GM23338 (cell line): ENCODE results near the gene KCNAB1. TPM values are rescaled to one million over a fixed set of nuclear protein-coding genes. Genes with fewer than 3 reads are reported as not detected.

Experiments
- CTCF ChIP-seq, 2 experiments: fragments of 200-600 bp in 1 of 2; sonication (generic) in 1 of 2; conservative IDR thresholded peaks; 2 replicates each; pipeline versions ENCODE4 v1.5.1 to v1.6.1; 2016 to 2017; ENCODE audit warnings: antibody characterized with exemption in 2 of 2, low read depth in 2 of 2, mild to moderate bottlenecking in 2 of 2, moderate library complexity in 1 of 2
- NANOG ChIP-seq: IDR thresholded peaks from 2 replicates; pipeline ENCODE4 v1.6.1; 2016; ENCODE audit warnings: antibody characterized with exemption, borderline replicate concordance
- POLR2AphosphoS5 ChIP-seq: IDR thresholded peaks from 2 replicates; pipeline ENCODE4 v1.6.1; 2016; ENCODE audit warnings: antibody characterized with exemption, low read depth
- REST ChIP-seq: IDR thresholded peaks from one replicate; pipeline ENCODE4 v1.6.1; 2018; ENCODE audit warnings: antibody characterized with exemption; ENCODE audit not compliant: unreplicated experiment
- STAT1 ChIP-seq: IDR thresholded peaks from one replicate; pipeline ENCODE4 v1.6.1; 2016; ENCODE audit warnings: antibody characterized with exemption; ENCODE audit not compliant: unreplicated experiment
- ZNF114 ChIP-seq: fragments of 250-450 bp; sonication (Bioruptor Pico); IDR thresholded peaks from 2 replicates; pipeline ENCODE4 v1.5.0; 2020; ENCODE audit warnings: mild to moderate bottlenecking, moderate library complexity
- ZNF331 ChIP-seq: fragments of 250-450 bp; sonication (Bioruptor Pico); IDR thresholded peaks from 2 replicates; pipeline ENCODE4 v1.5.0; 2020; ENCODE audit warnings: low read depth, mild to moderate bottlenecking, moderate library complexity
- ZNF462 ChIP-seq: fragments of 250-450 bp; sonication (Bioruptor Pico); IDR thresholded peaks from 2 replicates; pipeline ENCODE4 v1.5.0; 2020; ENCODE audit warnings: mild to moderate bottlenecking, moderate library complexity
- polyA plus RNA-seq: library from polyadenylated mRNA; unstranded; fragments of >200 nt; fragmentation: Nextera tagmentation; extraction: Ambion mirVana; gene quantifications from 2 replicates; pipeline ENCODE4 v1.2.1, GENCODE V29; 2016
- total RNA-seq: library from RNA; depleted of rRNA; stranded (reverse); fragments of >200 nt; shearing (Covaris generic); gene quantifications from 2 replicates; pipeline ENCODE4 v1.2.3, GENCODE V29; 2014

The KCNAB1 gene
- total and polyA plus RNA-seq, 2 experiments from 2014 or later: 0.69 to 2.6 TPM

GRCh38 chr3:156407617-156408225 is 287.3 kb downstream of the KCNAB1 start (continued):
- TF ChIP-seq ZNF462 (CRISPR knock-in tag) (no peak), CTCF (conservative IDR thresholded peaks at IDR 0.05; ENCODE audit: low read depth in 2 of 2) (no peak), REST (no peak), NANOG (no peak), ZNF331 (CRISPR knock-in tag) (no peak), POLR2AphosphoS5 (no peak), STAT1 (no peak), ZNF114 (CRISPR knock-in tag) (no peak)
